SU-DHL-6 (cell line): ENCODE results near the gene FDX1.

ENCODE experiments used
- H2AFZ ChIP-seq: fragments of 200-600 bp; sonication (generic); 2 replicates; pipeline ENCODE4 v1.6.1; 2014; ENCODE audit warnings: low read depth, mild to moderate bottlenecking, moderate library complexity, mixed read lengths, antibody characterized with exemption, low read length; ENCODE audit not compliant: severe bottlenecking
- H3F3A ChIP-seq: fragments of 200-600 bp; shearing (Covaris generic); 2 replicates; pipeline ENCODE4 v1.6.0; 2016; ENCODE audit warnings: antibody characterized with exemption, mild to moderate bottlenecking; ENCODE audit not compliant: insufficient read depth
- H3K27ac ChIP-seq: fragments of 200-600 bp; sonication (generic); 2 replicates; pipeline ENCODE4 v1.5.1; 2016; ENCODE audit warnings: low read depth, mild to moderate bottlenecking, low read length, moderate library complexity, mixed read lengths
- H3K27me3 ChIP-seq: fragments of 200-600 bp; sonication (generic), shearing (Covaris generic); 2 replicates; pipeline ENCODE4 v1.6.0; 2014; ENCODE audit warnings: mild to moderate bottlenecking, low read length
- H3K36me3 ChIP-seq: fragments of 200-600 bp; sonication (generic); 2 replicates; pipeline ENCODE4 v1.6.1; 2014; ENCODE audit warnings: mild to moderate bottlenecking, low read length, mixed read lengths
- H3K4me2 ChIP-seq: fragments of 300-600, 200-600 bp; shearing (Covaris generic), sonication (generic); 2 replicates; pipeline ENCODE4 v1.6.0; 2014; ENCODE audit warnings: low read length, low read depth, mild to moderate bottlenecking; ENCODE audit not compliant: poor library complexity, severe bottlenecking
- H3K4me3 ChIP-seq: fragments of 200-600 bp; sonication (generic); 2 replicates; pipeline ENCODE4 v1.5.1; 2014; ENCODE audit warnings: antibody characterized with exemption, low read length, mild to moderate bottlenecking, mixed read lengths; ENCODE audit not compliant: insufficient read depth, poor library complexity, severe bottlenecking
- H3K79me2 ChIP-seq: fragments of 200-600 bp; sonication (generic); 2 replicates; pipeline ENCODE4 v1.6.1; 2014; ENCODE audit warnings: mild to moderate bottlenecking, low read length, moderate library complexity; ENCODE audit not compliant: insufficient read depth
- H3K9ac ChIP-seq: fragments of 200-600 bp; sonication (generic); 2 replicates; pipeline ENCODE4 v1.7.0; 2014; ENCODE audit warnings: mild to moderate bottlenecking, low read length
- H3K9me2 ChIP-seq: fragments of 200-600 bp; sonication (generic); replicated peaks from 2 replicates; pipeline ENCODE4 v1.6.1; 2014; ENCODE audit warnings: low read length; ENCODE audit not compliant: insufficient read depth
- H3K9me3 ChIP-seq: fragments of 200-600 bp; sonication (generic); 2 replicates; pipeline ENCODE4 v1.6.1; 2014; ENCODE audit warnings: low read length, mixed read lengths; ENCODE audit not compliant: insufficient read depth
- H4K20me1 ChIP-seq: fragments of 200-600 bp; sonication (generic); 2 replicates; pipeline ENCODE4 v1.6.1; 2014; ENCODE audit warnings: low read depth, mild to moderate bottlenecking, antibody characterized with exemption, low read length, moderate library complexity, mixed read lengths
- CTCF ChIP-seq: fragments of 200-600 bp; sonication (generic); IDR thresholded peaks from one replicate; pipeline ENCODE4 v1.5.1; 2017; ENCODE audit warnings: antibody characterized with exemption, mild to moderate bottlenecking, low read length, moderate library complexity; ENCODE audit not compliant: insufficient read depth, poor library complexity, severe bottlenecking
- EZH2phosphoT487 ChIP-seq: fragments of 200-600 bp; sonication (generic), shearing (Covaris generic); conservative IDR thresholded peaks from 2 replicates; pipeline ENCODE4 v1.6.1; 2018; ENCODE audit warnings: mild to moderate bottlenecking, antibody characterized with exemption, low read length, moderate library complexity, mixed read lengths

FDX1 gene

GRCh38 chr11:110470716-110471115 lies 41.0 kb downstream of the FDX1 start:
- H3K9me3 ChIP-seq = no peaks in the 10 kb centered on the region
- H3F3A ChIP-seq = no peaks in the 10 kb centered on the region
- H3K9me2 ChIP-seq = no peaks in the 10 kb centered on the region
- H3K36me3 ChIP-seq = no peaks in the 10 kb centered on the region
- no peak for TF ChIP-seq CTCF
- no peak for TF ChIP-seq EZH2phosphoT487
- H4K20me1 ChIP-seq = no peaks in the 10 kb centered on the region
- H3K4me3 ChIP-seq = no peak overlapping the region
- H2AFZ ChIP-seq = no peak overlapping the region
- no peaks in the 10 kb centered on the region for H3K79me2 ChIP-seq
- H3K27me3 ChIP-seq = no peaks in the 10 kb centered on the region
- no peak overlapping the region for H3K9ac ChIP-seq
- H3K27ac ChIP-seq = no peak overlapping the region
- H3K4me2 ChIP-seq = no peak overlapping the region

DNA sequence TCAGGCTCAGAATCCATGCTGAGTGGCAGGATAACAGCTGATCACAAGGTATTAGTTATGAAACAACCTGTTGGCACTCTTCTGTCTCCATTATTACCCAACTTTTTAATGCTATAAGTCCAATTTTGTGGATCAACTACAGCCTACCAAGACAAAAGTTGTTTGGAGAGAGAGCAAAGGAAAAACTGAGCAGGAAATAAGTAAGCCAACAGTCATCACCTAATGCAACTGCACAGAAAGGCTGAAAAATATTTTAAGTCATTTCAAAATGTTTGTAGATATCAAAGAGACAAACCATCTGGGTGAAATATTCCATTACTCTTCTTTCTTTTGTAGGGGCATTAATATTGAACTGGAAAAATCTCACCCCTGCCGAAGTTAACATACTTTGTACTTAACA lies 41.6 kb downstream of the FDX1 start:
- Histone ChIP-seq H3K79me2 (no peaks in the 10 kb centered on the region), H3K27ac (no peak overlapping the region), H3K9me2 (no peaks in the 10 kb centered on the region), H3F3A (no peaks in the 10 kb centered on the region), H3K4me2 (no peak overlapping the region), H2AFZ (no peak overlapping the region), H3K9ac (no peak overlapping the region), H3K27me3 (no peaks in the 10 kb centered on the region), H3K4me3 (no peak overlapping the region), H3K9me3 (no peaks in the 10 kb centered on the region), H3K36me3 (no peaks in the 10 kb centered on the region), H4K20me1 (no peaks in the 10 kb centered on the region)
- TF ChIP-seq CTCF = no peak
- no peak for TF ChIP-seq EZH2phosphoT487

- Histone ChIP-seq H3K9me3 (no peaks in the 10 kb centered on the region), H3K4me3 (no peak overlapping the region), H3K27ac (no peak overlapping the region), H2AFZ (no peak overlapping the region), H3K4me2 (no peak overlapping the region), H4K20me1 (no peaks in the 10 kb centered on the region), H3K79me2 (no peaks in the 10 kb centered on the region), H3K9ac (no peak overlapping the region), H3K36me3 (no peaks in the 10 kb centered on the region), H3F3A (no peaks in the 10 kb centered on the region), H3K9me2 (no peaks in the 10 kb centered on the region), H3K27me3 (no peaks in the 10 kb centered on the region)
- TF ChIP-seq EZH2phosphoT487 (no peak), CTCF (no peak)
Observed at GRCh38 chr11:110472858-110473257, 43.1 kb downstream of the FDX1 start.

DNA sequence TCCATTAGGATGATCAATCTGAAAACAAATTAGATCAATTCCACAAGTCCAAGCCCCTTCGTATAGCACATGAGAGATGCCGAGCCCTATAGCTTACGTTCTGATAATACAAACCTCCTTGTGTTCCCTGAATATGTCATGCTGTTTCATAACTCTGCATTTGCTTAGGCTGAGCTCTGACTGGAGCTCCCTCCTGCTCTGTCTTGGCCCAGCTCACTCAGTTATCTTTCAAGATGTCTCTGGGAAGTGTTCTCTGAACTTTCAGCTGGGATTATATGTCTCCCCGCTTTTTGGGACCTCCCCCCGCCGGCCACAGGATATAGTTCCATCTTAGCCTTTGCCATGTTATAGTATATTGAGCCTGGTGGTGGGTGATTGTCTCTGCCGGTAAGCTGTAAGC lies 44.0 kb downstream of the FDX1 start:
- no peaks in the 10 kb centered on the region for H3K27me3 ChIP-seq
- no peaks in the 10 kb centered on the region for H3K36me3 ChIP-seq
- no peak overlapping the region for H2AFZ ChIP-seq
- no peaks in the 10 kb centered on the region for H3K9me3 ChIP-seq
- no peak overlapping the region for H3K4me2 ChIP-seq
- H3K9ac ChIP-seq = no peak overlapping the region
- H3K9me2 ChIP-seq = no peaks in the 10 kb centered on the region
- no peaks in the 10 kb centered on the region for H3K79me2 ChIP-seq
- H3K4me3 ChIP-seq = no peak overlapping the region
- H4K20me1 ChIP-seq = no peaks in the 10 kb centered on the region
- no peak overlapping the region for H3K27ac ChIP-seq
- TF ChIP-seq CTCF (no peak), EZH2phosphoT487 (no peak)
- H3F3A ChIP-seq = no peaks in the 10 kb centered on the region
